Natural killer cell (primary cell): ENCODE data around the gene EHD3. TPM values are rescaled to one million over a fixed set of nuclear protein-coding genes. Genes with fewer than 3 reads are reported as not detected.

Experiments
- ATAC-seq, 3 donors: fragments of 150-1000 bp in 2 of 3; fragments of 200-7000 bp in 1 of 3; cut with Tn5 transposase; 1 replicate in 1 of 3; 2 replicates in 2 of 3; pipeline ENCODE4 v1.10.0; 2021; ENCODE audit warnings: mild to moderate bottlenecking in 2 of 3, moderate library complexity in 2 of 3
- DNase-seq, 2 donors: peaks; one replicate each; pipeline versions ENCODE4 v3.0.0 to v3.0.0-alpha.2; 2013 to 2021; ENCODE audit warnings: mixed read lengths in 1 of 2
- H3K27ac ChIP-seq: one replicate; pipeline ENCODE4 v1.5.1; 2013; ENCODE audit warnings: mild to moderate bottlenecking, low read length
- H3K27me3 ChIP-seq: one replicate; pipeline ENCODE4 v1.6.1; 2013; ENCODE audit warnings: low read length; ENCODE audit not compliant: control insufficient read depth, insufficient read depth
- H3K36me3 ChIP-seq: one replicate; pipeline ENCODE4 v1.6.1; 2013; ENCODE audit warnings: low read length; ENCODE audit not compliant: control insufficient read depth, insufficient read depth
- H3K4me1 ChIP-seq: one replicate; pipeline ENCODE4 v1.6.1; 2013; ENCODE audit warnings: low read length; ENCODE audit not compliant: control insufficient read depth, insufficient read depth
- H3K4me3 ChIP-seq: one replicate; pipeline ENCODE4 v1.5.1; 2013; ENCODE audit warnings: low read length
- H3K9me3 ChIP-seq: one replicate; pipeline ENCODE4 v1.6.1; 2013; ENCODE audit warnings: low read length; ENCODE audit not compliant: control insufficient read depth, insufficient read depth
- H3K27ac Mint-ChIP-seq, 2 donors: one replicate each; pipeline ENCODE4 v1.8.0; 2022; ENCODE audit warnings: mild to moderate bottlenecking in 2 of 2, mixed read lengths in 2 of 2, moderate library complexity in 1 of 2
- H3K27me3 Mint-ChIP-seq, 2 donors: one replicate each; pipeline ENCODE4 v1.8.0; 2022; ENCODE audit warnings: low read depth in 2 of 2, mixed read lengths in 2 of 2
- H3K36me3 Mint-ChIP-seq: one replicate; pipeline ENCODE4 v1.8.0; 2022; ENCODE audit warnings: mixed read lengths
- H3K4me1 Mint-ChIP-seq, 2 donors: one replicate each; pipeline ENCODE4 v1.8.0; 2022; ENCODE audit warnings: mixed read lengths in 2 of 2
- H3K4me3 Mint-ChIP-seq: one replicate; pipeline ENCODE4 v1.8.0; 2022; ENCODE audit warnings: mild to moderate bottlenecking, moderate library complexity, mixed read lengths
- H3K9me3 Mint-ChIP-seq, 2 donors: one replicate each; pipeline ENCODE4 v1.8.0; 2022; ENCODE audit warnings: mixed read lengths in 2 of 2
- WGBS: methylation state at CpG from one replicate; pipeline ENCODE4 v1.1.7; 2013; ENCODE audit warnings: missing lambda C conversion rate; ENCODE audit not compliant: insufficient coverage; 5-methylcytosine and 5-hydroxymethylcytosine counted together
- intact Hi-C: fragments of 100-400 bp; cut with micrococcal nuclease; formaldehyde crosslinking; loops from one replicate; pipeline ENCODE4 v1.14.2; 2022
- total RNA-seq, 4 donors: library from RNA; stranded (reverse); fragments of 120-200 nt in 1 of 4; gene quantifications; one replicate each; pipeline versions ENCODE4 v1.2.3 to v1.2.4, GENCODE V29; 2013 to 2022
- TF ChIP-seq, protein P1 (sequence below): fragments of 200-600 bp; IDR thresholded peaks from one replicate; pipeline ENCODE4 v1.8.0; 2022; ENCODE audit warnings: antibody characterized with exemption

Gene EHD3
- total RNA-seq, 3 donors from 2014 or later (not counting 1 experiment from before 2014, with no cell fraction given), result 5.6 to 7.8 (median 7.2) TPM

DNA sequence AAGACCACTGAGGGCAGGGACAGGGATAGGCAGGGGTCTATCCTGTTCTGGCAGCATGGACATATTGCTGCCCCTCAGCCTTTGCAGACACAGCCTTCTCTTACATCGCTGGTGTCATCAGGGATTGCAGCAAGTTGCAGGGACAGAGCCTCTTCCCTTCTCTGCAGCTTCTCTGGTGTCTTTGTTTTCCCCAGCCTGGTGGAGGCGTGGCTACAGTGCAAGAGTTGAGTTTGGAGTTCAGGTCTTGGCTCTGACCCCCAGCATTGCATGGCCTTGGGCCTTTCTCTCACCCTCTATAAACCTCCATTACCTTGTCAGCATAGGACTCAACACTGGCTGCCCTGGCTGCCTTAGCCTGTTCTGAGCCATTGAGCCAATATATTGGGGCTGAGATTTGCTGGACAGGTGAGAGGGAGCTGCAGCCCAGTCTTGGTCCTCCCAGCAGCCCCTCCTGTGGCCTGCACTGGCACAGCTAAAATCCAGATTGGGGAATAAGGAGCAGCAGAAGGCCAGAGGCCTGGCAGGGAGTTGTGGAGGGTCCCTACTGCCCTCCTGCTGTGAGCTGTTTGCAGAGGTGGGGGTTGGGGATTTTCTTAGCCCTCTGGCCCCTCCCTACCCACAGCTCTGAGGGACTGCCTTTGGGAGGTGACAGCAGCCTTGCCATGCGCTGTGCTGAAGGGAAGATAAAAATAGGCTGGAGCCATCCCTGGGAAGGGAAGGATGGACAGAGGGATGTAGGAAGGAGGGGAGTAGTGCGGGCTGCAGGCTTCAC, 22.8 kb downstream of the EHD3 start:
- Mint-ChIP-seq H3K27me3 (no peaks in the 10 kb centered on the region), H3K36me3 (no peaks in the 10 kb centered on the region), H3K4me3 (no peak overlapping the region), H3K9me3 (no peaks in the 10 kb centered on the region), H3K27ac (no peak overlapping the region), H3K4me1 (no peaks in the 10 kb centered on the region)
- Histone ChIP-seq H3K9me3 (no peaks in the 10 kb centered on the region), H3K4me3 (no peak overlapping the region), H3K4me1 (peaks cover 9% of the 10 kb centered on the region), H3K36me3 (no peaks in the 10 kb centered on the region), H3K27me3 (no peaks in the 10 kb centered on the region), H3K27ac (no peak overlapping the region)
- ATAC-seq, result no peak
- intact Hi-C loops, result no loop called here
- 86% methylated on average over 4 of the region's 4 CpGs for WGBS
- DNase-seq, result no peak
- TF ChIP-seq, protein P1, sequence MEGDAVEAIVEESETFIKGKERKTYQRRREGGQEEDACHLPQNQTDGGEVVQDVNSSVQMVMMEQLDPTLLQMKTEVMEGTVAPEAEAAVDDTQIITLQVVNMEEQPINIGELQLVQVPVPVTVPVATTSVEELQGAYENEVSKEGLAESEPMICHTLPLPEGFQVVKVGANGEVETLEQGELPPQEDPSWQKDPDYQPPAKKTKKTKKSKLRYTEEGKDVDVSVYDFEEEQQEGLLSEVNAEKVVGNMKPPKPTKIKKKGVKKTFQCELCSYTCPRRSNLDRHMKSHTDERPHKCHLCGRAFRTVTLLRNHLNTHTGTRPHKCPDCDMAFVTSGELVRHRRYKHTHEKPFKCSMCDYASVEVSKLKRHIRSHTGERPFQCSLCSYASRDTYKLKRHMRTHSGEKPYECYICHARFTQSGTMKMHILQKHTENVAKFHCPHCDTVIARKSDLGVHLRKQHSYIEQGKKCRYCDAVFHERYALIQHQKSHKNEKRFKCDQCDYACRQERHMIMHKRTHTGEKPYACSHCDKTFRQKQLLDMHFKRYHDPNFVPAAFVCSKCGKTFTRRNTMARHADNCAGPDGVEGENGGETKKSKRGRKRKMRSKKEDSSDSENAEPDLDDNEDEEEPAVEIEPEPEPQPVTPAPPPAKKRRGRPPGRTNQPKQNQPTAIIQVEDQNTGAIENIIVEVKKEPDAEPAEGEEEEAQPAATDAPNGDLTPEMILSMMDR, result no peak

DNA sequence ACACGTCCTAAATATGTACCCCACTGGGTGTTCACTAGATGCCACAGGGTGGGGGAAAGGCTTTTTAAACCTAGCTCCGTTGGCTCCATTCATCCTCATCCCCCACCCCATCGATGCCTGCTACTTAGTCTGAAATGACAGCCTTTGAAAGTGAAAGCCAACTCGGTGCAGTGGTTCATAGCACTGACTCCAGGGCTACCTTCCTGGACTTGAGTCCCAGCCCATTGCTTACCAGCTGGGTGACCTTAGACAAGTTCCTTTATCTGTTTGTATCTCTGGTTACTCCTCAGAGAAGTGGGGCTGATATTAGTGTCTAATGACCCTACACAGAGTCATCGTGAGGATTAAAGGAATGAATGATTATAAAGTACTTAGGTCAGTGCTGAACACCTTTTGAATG, 24.4 kb downstream of the EHD3 start:
- no peak for ATAC-seq
- 78% methylated on average over 5 of the region's 5 CpGs for WGBS
- Mint-ChIP-seq H3K9me3 (no peaks in the 10 kb centered on the region), H3K4me3 (no peak overlapping the region), H3K27me3 (no peaks in the 10 kb centered on the region), H3K36me3 (no peaks in the 10 kb centered on the region), H3K27ac (no peak overlapping the region), H3K4me1 (no peaks in the 10 kb centered on the region)
- Histone ChIP-seq H3K9me3 (no peaks in the 10 kb centered on the region), H3K4me1 (peaks cover 3% of the 10 kb centered on the region), H3K27me3 (no peaks in the 10 kb centered on the region), H3K36me3 (no peaks in the 10 kb centered on the region), H3K27ac (no peak overlapping the region), H3K4me3 (no peak overlapping the region)
- intact Hi-C loops, result no loop called here
- TF ChIP-seq, protein P1, result no peak
- DNase-seq, result no peak

DNA sequence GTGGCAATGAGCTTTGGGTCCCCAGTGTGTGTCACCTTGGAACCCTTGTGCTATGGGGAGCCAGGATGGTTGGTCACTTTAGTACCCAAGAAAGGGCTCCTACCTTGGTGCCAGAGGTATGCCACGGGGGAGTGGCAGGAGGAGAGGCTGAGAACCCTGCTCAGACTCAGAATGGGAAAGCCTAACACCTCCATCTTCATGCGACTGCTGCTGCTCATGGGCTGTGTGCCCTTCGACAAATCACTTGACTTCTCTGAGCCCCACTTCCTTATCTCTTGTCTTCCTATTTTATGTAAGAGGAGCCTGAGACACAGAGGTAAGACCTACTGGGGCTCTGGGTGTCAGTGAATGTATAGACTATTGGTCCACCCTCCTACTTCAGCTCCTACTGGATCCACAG, 25.1 kb downstream of the EHD3 start:
- H3K9me3 ChIP-seq, result no peaks in the 10 kb centered on the region
- 94% methylated on average over 2 of the region's 3 CpGs for WGBS
- no peaks in the 10 kb centered on the region for H3K4me1 ChIP-seq
- Mint-ChIP-seq H3K4me1 (no peaks in the 10 kb centered on the region), H3K36me3 (no peaks in the 10 kb centered on the region), H3K27ac (no peak overlapping the region), H3K4me3 (no peak overlapping the region), H3K9me3 (no peaks in the 10 kb centered on the region), H3K27me3 (no peaks in the 10 kb centered on the region)
- DNase-seq (no peak), ATAC-seq (no peak)
- no peak overlapping the region for H3K4me3 ChIP-seq
- no peaks in the 10 kb centered on the region for H3K27me3 ChIP-seq
- intact Hi-C loops, result no loop called here
- H3K36me3 ChIP-seq, result no peaks in the 10 kb centered on the region
- TF ChIP-seq, protein P1, result no peak
- H3K27ac ChIP-seq, result no peak overlapping the region

DNA sequence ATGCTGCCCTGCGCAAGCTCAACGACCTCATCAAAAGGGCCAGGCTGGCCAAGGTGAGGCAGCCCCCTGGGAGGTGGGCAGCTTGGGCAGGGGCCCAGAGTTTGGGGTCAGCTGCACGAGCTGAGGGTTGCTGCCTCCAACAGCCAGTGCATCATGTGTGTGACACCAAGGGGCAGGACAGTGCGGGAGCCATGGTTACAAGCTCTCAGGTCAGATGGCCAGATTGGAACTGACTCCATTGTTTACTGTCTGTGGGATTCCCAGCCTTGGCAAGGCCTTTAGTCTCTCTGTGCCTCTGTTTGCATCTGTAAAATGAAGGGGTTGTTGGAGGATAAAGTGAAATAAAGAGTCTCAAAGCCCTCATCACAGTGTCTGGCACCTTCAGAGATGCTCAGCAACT, 26.9 kb downstream of the EHD3 start:
- intact Hi-C loops, result no loop called here
- DNase-seq (no peak), ATAC-seq (no peak)
- Histone ChIP-seq H3K4me3 (no peak overlapping the region), H3K9me3 (no peaks in the 10 kb centered on the region), H3K36me3 (peaks cover under 1% of the 10 kb centered on the region), H3K4me1 (no peaks in the 10 kb centered on the region), H3K27ac (no peak overlapping the region), H3K27me3 (no peaks in the 10 kb centered on the region)
- Mint-ChIP-seq H3K4me1 (no peaks in the 10 kb centered on the region), H3K27me3 (no peaks in the 10 kb centered on the region), H3K27ac (no peak overlapping the region), H3K4me3 (no peak overlapping the region), H3K9me3 (no peaks in the 10 kb centered on the region), H3K36me3 (no peaks in the 10 kb centered on the region)
- TF ChIP-seq, protein P1, result no peak
- WGBS, result 89% methylated on average over 4 of the region's 4 CpGs
